Fibroblast of skin of left quadriceps (primary cell): Measurements from ENCODE around the gene ACER3.
A peak's percentile ranks its signal among the peaks of the same experiment; 100 is the strongest.
"Not testable (repeated sequence)": the region's sequence is repeated elsewhere in the genome, so short reads cannot be mapped to it uniquely, and the experiment has no call there.

Experiments used
- DNase-seq, 2 experiments: peaks; one replicate each; pipeline ENCODE4 v3.0.0-alpha.2; 2013; ENCODE audit warnings: low read depth in 2 of 2

Gene ACER3

GRCh38 chr11:76995081-76995576, 134.4 kb downstream of the ACER3 start:
- DNase-seq, result no peak

GRCh38 chr11:76997512-76997911, 136.8 kb downstream of the ACER3 start:
- DNase-seq, result no peak

- no peak for DNase-seq
These were observed 138.9 kb downstream of the ACER3 start for GRCh38 chr11:76999597-76999996.

- DNase-seq, result no peak
These were observed 140.9 kb downstream of the ACER3 start for GRCh38 chr11:77001613-77002012.

- no peak for DNase-seq
These were observed 142.1 kb downstream of the ACER3 start for GRCh38 chr11:77002776-77003175.

- DNase-seq, result no peak
These were observed 143.2 kb downstream of the ACER3 start for GRCh38 chr11:77003963-77004362.

GRCh38 chr11:77009533-77010160, 148.9 kb downstream of the ACER3 start:
- no peak for DNase-seq

GRCh38 chr11:77014669-77015068, 154.0 kb downstream of the ACER3 start:
- DNase-seq, result no peak

GRCh38 chr11:77018396-77018924, 157.7 kb downstream of the ACER3 start:
- DNase-seq, result not testable (repeated sequence)

- DNase-seq, result no peak
These were observed 159.4 kb downstream of the ACER3 start for GRCh38 chr11:77019976-77020595.

- no peak for DNase-seq
These were observed 160.0 kb downstream of the ACER3 start for GRCh38 chr11:77020734-77021133.

- DNase-seq, result no peak
These were observed 164.0 kb downstream of the ACER3 start for GRCh38 chr11:77024745-77025144.

GRCh38 chr11:77026221-77026620, 165.5 kb downstream of the ACER3 start:
- no peak for DNase-seq

GRCh38 chr11:77026743-77027142, 166.0 kb downstream of the ACER3 start:
- DNase-seq, result no peak

GRCh38 chr11:77027275-77027674, 166.6 kb downstream of the ACER3 start:
- peak in 1 of 2 experiments; percentile 6 for DNase-seq

- no peak for DNase-seq
These were observed 169.1 kb downstream of the ACER3 start for GRCh38 chr11:77029829-77030228.

- no peak for DNase-seq
These were observed 170.2 kb downstream of the ACER3 start for GRCh38 chr11:77030834-77031414.

- no peak for DNase-seq
These were observed 170.9 kb downstream of the ACER3 start for GRCh38 chr11:77031599-77031998.

GRCh38 chr11:77035039-77035438, 174.3 kb downstream of the ACER3 start:
- no peak for DNase-seq

- no peak for DNase-seq
These were observed 174.9 kb downstream of the ACER3 start for GRCh38 chr11:77035580-77035979.

- no peak for DNase-seq
These were observed 175.7 kb downstream of the ACER3 start for GRCh38 chr11:77036398-77036797.

- no peak for DNase-seq
These were observed 176.3 kb downstream of the ACER3 start for GRCh38 chr11:77037057-77037456.
